SIG-M5 (cell line): ENCODE results near the gene AKAP7.
"Not testable (repeated sequence)": the region's sequence is repeated elsewhere in the genome, so short reads cannot be mapped to it uniquely, and the experiment has no call there.

Experiments used
- DNase-seq: peaks from one replicate; lab custom pipeline; 2025; lab: John Stamatoyannopoulos, UW

AKAP7 gene

GRCh38 chr6:131135244-131136020, at the start of gene AKAP7:
Gene AKAP7 (plus strand): TSS chr6:131135467. CDS start chr6:131135764, 297 bp downstream.
- no peak for DNase-seq

GRCh38 chr6:131090339-131090738, 44.9 kb upstream of the AKAP7 start:
- not testable (repeated sequence) for DNase-seq

- DNase-seq, result not testable (repeated sequence)
These were observed 43.3 kb upstream of the AKAP7 start for GRCh38 chr6:131091944-131092343.

DNA sequence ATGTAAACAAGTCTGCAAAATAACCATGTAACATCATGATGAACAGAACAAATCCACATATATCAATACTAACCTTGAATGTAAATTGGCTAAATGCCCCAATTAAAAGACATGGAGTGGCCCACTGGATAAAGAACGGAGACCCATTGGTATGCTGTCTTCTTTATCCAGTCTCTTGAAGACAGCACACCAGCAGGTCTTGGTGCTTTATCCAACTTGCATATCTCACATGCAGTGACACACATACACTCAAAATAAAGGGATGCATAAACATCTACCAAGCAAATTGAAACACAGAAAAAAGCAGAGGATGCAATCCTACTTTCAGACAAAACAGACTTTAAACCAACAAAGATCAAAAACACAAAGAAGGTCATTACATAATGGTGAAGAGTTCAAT, 41.9 kb upstream of the AKAP7 start:
- no peak for DNase-seq

GRCh38 chr6:131096786-131097185, 38.5 kb upstream of the AKAP7 start:
- no peak for DNase-seq

- no peak for DNase-seq
These were observed 33.2 kb upstream of the AKAP7 start for GRCh38 chr6:131101911-131102680.

- no peak for DNase-seq
These were observed 32.0 kb upstream of the AKAP7 start for GRCh38 chr6:131103296-131103695.

DNA sequence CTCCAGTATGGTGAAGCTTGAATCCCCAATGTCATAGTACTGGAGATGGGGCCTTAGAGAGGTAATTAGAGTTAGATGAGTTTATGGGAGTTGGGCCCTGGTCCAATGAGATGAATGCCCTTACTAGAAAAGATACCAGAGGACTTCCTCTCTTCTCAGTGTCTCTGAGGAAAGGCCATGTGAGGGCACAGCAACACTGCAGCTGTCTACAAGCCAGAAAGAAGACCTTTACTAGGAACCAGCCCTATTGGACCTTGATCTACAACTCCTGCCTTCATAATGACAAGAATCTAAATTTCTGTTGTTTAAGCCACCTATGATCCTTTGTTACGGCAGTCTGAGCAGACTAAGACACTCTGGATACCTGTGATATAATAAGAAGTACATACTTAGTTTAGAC, 31.4 kb upstream of the AKAP7 start:
- no peak for DNase-seq

- DNase-seq, result no peak
These were observed 28.1 kb upstream of the AKAP7 start for GRCh38 chr6:131107151-131107550.

GRCh38 chr6:131112249-131112648, 23.0 kb upstream of the AKAP7 start:
- no peak for DNase-seq

DNA sequence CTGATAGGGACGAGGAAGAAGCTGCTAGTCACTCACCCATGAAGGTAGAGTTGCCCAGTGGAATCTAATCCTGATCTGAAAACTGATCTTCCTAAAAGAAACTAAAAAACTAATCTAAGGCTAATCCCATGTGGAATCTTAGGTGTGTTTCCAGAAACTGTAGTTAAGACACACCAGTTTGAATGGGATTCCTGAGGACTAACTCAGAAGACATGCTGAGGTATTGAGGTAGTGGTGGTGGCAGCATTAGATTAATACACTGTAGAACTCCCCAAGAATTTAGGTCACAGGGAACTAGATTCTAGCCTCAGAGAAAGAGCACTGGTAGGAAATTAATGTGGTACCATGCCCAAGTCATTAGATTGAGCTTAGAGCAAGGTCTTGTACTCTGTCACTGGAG, 19.6 kb upstream of the AKAP7 start:
- no peak for DNase-seq

GRCh38 chr6:131116321-131116720, 18.9 kb upstream of the AKAP7 start:
- DNase-seq, result no peak

- DNase-seq, result no peak
These were observed 18.4 kb upstream of the AKAP7 start for GRCh38 chr6:131116755-131117360.

DNA sequence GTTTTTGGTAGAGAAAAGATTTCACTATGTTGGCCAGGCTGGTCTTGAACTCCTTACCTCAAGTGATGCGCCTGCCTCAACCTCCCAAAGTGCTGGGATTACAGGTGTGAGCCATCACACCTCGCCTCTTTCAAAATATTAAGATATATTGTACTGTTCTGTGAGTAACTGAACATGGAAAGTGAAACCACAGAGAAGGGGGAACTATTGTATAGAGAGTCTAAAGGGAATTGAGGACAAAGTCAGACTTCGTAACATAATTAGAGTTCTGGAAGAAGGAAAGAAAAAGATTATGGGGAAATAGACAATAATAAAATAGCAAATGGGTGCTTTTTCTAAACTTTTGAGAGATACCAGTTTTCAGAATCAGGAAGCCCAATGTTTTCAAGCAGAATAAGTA, 17.4 kb upstream of the AKAP7 start:
- no peak for DNase-seq

- no peak for DNase-seq
These were observed 13.3 kb upstream of the AKAP7 start for GRCh38 chr6:131122007-131122406.

DNA sequence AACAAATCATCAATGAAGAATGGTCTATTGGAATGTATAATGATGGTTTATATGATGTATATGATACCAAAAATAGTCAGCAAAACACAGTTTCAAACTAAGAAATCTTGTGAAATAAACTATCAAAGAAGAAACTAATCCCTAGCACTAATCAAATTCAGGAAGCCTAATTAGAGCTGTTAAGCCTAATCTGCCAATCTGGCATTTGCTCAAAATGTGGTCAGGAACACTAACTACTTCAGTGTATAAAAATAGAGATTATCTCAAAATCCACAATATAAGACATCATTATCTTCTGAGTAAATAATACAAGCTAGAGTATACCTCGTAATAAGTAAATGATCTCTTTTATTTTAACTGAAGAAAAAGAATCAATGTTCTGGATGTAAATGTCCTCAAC, 12.8 kb upstream of the AKAP7 start:
- no peak for DNase-seq

- no peak for DNase-seq
These were observed 10.8 kb upstream of the AKAP7 start for GRCh38 chr6:131124336-131125071.

- no peak for DNase-seq
These were observed 9.8 kb upstream of the AKAP7 start for GRCh38 chr6:131125431-131125830.

- no peak for DNase-seq
These were observed 5.3 kb upstream of the AKAP7 start for GRCh38 chr6:131129689-131130553.

DNA sequence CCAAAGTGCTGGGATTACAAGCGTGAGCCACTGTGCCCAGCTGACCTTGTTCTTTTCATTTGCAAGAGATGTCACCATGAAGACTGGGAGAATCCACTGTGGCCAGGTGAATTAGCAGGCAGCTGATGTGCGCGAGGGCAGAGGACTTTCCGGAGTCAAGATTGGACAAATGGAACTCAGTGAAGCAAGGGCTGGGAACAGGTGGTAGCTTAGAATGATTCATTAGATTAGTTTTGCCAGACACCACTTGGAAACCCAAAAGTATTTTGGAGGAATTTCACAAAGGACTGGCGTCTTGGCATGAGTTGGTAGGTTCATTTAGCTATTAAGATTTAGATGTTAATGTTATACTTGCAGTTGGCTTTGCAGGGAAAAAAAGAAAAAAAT, 4.7 kb upstream of the AKAP7 start:
- DNase-seq, result no peak

DNA sequence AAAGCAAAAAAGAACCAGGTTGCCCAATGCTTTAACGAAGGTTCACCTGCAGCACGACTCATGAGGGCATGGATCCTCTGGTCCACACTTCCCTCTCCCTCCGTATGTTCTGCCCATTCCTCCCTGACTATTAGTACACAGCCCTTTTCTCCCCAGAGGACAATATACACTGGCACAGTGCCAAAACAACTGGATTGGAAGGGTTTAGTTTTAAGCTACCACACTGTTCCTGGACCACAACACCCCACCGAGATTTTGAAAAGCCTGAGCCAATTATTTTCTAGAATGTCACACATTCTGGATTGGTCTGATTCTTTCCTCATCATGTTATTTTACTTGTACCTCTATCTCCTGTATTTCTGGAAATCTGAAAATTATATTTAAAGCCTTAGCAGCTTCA, 2.9 kb upstream of the AKAP7 start:
- no peak for DNase-seq
